ENCODE measurements around the gene CEACAM16.

DNA sequence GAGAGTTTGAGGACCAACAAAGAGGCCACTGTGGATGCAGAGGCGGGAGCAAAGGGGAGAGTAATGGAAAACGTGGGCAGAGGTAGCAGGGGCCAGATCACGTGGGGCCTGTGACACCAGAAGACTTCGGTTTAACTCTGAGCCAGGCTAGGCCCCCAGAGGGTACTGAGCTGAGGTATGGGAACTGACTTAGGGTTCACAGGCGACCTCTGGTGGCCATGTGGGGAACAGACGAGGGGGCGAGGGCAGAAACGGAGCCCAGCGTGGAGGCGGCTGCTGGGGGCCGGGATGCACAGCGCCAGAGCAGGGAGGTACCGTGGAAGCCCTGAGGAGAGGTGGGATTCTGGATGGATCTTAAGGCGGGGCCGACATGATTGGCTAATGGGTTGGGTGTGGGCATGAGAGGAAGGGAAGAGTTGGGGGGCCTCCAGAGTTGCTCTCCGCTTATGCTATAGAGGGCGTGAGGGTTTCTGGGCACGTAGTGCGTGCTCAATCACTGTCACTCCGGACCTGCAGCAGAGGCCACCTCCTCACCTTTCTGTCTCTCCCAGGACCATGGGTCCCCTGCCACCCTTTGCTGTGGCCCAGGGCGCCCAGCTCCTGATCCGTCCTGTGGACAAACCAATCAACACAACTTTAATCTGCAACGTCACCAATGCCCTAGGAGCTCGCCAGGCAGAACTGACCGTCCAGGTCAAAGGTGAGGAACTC is 41.6 kb upstream of the CEACAM16 start:
- TF ChIP-seq, protein P1, sequence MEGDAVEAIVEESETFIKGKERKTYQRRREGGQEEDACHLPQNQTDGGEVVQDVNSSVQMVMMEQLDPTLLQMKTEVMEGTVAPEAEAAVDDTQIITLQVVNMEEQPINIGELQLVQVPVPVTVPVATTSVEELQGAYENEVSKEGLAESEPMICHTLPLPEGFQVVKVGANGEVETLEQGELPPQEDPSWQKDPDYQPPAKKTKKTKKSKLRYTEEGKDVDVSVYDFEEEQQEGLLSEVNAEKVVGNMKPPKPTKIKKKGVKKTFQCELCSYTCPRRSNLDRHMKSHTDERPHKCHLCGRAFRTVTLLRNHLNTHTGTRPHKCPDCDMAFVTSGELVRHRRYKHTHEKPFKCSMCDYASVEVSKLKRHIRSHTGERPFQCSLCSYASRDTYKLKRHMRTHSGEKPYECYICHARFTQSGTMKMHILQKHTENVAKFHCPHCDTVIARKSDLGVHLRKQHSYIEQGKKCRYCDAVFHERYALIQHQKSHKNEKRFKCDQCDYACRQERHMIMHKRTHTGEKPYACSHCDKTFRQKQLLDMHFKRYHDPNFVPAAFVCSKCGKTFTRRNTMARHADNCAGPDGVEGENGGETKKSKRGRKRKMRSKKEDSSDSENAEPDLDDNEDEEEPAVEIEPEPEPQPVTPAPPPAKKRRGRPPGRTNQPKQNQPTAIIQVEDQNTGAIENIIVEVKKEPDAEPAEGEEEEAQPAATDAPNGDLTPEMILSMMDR (IDR thresholded peaks at IDR 0.05), result peak; percentile 80 to 89 (median 86)
- no peak for TF ChIP-seq POLR2A (IDR thresholded peaks at IDR 0.05)
